ENCODE results near the gene SH2D3C.
A peak's percentile ranks its signal among the peaks of the same experiment; 100 is the strongest.

SH2D3C gene

DNA sequence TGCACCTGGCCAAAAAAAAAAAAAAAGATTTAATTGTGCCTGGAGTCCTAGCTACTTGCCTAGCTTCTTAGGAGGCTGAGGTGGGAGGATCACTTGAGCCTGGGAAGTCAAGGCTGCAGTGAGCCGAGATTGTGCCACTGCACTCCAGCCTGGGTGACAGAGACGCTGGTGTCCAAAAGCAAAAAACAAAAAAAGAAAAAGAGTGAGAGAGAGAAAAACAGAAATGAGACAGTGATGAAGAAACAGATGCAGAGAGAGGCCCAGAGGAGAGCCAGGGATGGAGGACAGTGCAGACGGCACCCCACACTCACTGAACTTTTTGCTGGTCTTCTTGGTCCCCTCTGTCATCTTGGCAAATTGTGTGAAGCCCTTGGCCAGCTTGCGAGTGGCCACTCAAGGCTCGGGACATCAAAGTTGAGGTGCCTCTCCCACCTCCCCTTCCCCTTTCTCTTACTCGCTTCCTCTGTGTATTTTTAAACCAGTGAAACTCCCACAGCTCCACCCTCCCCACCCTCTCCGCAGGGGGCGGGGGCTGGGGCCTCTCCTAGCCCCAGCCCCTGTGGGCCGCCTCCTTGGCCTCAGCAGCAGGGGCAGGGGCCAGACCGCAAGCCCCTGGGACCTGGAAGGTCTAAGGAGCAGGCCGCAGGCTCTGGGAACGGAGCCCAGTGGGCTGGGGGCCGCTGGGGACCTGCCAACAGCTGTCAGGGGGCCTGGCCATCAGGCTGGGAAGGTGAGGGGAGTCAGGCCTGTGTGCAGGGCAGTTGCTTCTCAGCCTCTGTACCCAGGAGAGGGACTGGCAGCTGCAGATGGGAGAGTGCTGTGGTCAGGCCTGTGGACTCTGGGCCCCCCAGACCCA is at the start of gene SH2D3C:
TSS of gene SH2D3C (minus strand) at position 387 of the 856 bp plus-strand sequence. CDS start at position 348, 39 bp downstream.
- no peak for DNase-seq

DNA sequence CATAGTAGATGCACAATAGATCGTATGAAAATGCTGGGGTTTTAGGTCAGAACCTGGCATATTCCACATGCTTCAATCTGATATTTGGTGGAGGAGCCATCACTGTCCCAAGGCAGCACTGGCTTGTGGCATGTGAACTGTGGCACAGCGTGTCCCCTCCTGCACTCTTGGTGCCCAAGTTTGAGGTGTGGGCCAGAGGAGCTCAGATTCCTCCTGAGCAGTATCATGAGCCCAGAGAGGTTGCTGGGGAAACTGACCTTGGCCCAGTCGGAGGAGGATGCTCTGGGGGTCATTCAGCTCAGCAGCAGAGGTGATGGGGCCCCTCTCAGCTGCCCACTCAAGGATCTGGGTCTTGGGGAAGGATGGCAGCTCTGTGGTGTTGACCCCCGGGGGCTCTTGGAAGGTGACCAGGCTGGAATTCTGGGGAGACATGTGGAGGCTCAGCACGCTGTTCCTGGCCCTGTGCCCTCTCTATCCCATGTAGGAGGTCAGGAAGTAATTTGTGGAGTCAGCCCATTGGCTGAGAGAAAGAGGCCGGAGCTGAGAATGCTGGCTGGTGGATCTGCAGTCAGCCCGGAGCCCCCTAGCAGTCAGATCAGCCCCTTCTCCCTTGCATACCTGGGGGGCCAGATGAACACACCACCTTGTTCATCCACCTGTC is 47.9 kb upstream of the SH2D3C start:
- DNase-seq, result no peak

GRCh38 chr9:127825319-127826051 is 47.0 kb upstream of the SH2D3C start:
- peak in 1 of 2 experiments; percentile 69 for DNase-seq

- DNase-seq, result no peak
Measured at GRCh38 chr9:127822108-127822507, 43.6 kb upstream of the SH2D3C start.

DNA sequence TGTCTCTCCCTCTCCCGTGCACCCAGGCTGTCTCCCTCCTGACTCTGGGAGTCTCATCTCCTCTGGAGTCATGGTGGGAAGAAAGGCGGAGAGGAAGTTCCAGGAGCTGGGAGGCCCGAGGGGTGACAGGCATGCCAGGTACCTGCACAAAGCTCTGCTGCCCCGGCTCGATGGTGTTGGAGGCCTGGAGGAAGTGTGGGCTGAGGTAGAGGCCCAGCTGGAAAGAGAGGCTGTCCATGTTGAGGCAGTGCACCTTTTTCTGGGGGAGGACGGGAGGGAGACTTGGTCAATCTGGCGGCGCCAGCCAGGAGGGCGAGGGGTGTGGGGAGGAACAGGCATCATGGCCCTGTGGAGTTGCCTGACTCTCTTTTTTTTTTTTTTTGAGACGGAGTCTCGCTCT is 40.1 kb upstream of the SH2D3C start:
- no peak for DNase-seq

DNA sequence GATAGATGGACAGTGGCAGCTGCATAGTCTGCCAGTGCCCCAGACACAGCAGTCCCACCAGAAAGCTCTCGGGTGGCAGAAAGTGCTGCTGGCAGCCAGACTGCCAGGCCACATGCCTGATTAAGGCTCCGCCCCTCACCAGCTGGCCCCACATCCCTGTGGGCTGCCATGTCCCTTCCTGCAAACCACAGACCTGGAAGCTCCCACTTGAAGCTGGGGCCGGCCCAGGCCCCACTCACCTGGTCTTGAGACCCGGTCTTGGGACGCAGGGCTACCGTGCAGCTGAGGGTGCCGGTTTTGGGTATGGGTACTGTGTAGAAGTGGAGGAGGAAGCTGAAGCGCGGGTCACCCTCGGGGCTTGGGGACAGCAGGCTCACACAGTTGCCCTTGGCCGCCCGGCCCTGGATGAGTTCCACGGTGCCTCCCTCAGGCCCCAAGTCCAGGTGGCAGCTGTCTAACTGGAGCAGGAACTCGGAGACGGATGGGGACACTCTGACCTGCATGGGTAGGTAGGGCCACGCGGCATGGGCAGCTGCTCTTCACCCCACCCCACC is 39.5 kb upstream of the SH2D3C start:
- no peak for DNase-seq

- DNase-seq, result no peak
Measured at GRCh38 chr9:127816728-127817127, 38.3 kb upstream of the SH2D3C start.

- DNase-seq, result no peak
Measured at GRCh38 chr9:127816362-127816725, 37.9 kb upstream of the SH2D3C start.

DNA sequence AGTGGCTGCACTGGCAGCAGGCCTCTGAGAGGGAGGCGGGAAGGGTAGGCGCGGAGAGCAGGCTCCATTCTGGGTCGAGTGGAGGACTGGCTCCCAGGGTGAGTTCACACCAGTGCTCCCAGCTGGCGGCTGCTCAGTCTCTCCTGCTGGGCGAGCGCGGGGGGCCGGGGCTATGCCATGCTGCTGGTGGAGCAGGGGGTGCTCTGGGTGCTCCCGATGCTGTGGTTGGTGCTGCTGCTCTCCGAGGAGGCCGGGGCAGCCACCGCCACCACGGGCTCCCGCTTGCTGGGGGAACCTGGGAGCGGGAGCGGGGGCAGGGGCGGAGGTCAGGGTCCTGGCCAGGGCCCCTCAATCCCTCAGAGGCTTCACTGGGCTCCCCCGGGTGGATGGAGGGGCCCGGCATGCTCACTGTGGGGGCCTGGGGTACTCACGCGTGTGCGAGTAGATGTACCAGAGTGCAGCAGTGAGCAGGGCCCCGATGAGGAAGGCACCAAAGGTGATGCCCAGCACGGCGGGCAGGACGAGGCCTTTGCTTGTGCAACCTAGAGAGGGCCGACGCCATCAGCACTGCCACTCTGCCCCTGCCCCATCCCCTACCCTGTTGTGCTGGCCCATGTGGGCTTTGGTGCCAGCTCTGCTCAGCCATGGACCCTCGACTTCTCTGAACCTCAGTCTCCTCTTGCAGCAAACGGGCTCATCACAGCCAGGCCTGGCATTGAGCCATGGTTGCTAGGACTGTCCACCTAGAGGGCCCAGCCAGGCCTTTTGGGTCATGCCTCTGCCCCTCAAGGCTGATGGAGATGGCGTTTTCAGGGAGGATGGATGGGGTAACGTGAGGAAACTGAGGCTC is 37.3 kb upstream of the SH2D3C start:
- no peak for DNase-seq

- DNase-seq, result no peak
Measured at GRCh38 chr9:127814619-127815511, 36.4 kb upstream of the SH2D3C start.

DNA sequence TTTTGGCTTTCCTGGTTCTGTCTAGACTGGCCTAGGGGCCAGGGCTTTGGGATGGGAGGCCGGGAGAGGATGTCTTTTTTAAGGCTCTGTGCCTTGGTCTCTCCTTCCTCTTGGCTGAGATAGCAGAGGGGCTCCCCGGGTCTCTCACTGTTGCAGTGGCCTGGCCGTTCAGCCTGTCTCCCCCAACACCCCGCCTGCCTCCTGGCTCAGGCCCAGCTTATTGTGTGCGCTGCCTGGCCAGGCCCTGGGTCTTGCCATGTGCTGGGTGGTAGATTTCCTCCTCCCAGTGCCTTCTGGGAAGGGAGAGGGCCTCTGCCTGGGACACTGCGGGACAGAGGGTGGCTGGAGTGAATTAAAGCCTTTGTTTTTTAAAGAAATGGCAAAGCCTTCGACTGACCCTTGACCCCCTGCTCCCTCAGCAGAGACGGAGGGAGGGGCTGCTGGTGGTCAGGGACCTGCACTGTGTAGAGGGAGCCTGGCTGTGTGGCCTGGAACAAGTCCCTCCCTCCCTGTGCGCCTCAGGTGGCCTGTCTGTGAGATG is 35.3 kb upstream of the SH2D3C start:
- no peak for DNase-seq

DNA sequence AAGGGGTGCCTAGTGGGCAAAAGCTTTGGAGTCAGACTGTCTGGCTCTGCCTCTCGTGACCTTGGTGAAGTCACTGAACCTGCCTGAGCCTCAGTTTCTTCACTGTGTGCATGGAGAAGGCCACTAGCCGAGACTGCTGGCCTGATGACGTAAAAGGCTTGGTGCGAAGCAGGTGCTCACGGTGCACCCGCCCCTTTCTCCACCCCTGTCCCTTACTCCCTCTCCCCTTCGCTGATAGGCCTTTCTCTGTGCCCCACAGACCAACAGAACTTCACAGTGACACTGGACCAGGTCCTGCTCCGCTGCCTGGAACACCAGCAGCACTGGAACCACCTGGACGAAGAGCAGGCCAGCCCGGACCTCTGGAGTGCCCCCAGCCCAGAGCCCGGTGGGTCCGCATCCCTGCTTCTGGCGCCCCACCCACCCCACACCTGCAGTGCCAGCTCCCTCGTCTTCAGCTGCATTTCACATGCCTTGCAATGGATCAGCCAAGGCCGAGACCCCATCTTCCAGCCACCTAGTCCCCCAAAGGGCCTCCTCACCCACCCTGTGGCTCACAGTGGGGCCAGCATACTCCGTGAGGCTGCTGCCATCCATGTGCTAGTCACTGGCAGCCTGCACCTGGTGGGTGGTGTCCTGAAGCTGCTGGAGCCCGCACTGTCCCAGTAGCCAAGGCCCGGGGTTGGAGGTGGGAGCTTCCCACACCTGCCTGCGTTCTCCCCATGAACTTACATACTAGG is 34.6 kb upstream of the SH2D3C start:
- no peak for DNase-seq

DNA sequence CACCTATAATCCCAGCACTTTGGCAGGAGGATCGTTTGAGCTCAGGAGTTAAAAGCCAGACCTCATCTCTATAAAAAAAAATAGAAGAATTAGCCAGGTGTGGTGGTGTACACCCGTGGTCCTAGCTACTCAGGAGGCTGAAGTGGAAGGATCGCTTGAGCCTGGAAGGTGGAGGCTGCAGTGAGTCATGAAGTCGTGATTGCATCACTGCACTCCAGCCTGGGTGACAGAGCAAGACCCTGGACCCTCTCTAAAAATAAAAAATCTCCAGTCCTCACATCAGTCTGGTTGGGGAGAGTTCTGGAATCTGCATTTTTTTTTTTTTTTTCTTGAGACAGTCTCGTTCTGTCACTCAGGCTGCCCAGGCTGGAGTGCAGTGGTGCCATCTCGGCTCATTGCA is 33.5 kb upstream of the SH2D3C start:
- no peak for DNase-seq

- no peak for DNase-seq
Measured at GRCh38 chr9:127810378-127811187, 32.1 kb upstream of the SH2D3C start.

GRCh38 chr9:127809540-127810377 is 31.3 kb upstream of the SH2D3C start:
- DNase-seq, result no peak

- no peak for DNase-seq
Measured at GRCh38 chr9:127809002-127809539, 30.6 kb upstream of the SH2D3C start.

DNA sequence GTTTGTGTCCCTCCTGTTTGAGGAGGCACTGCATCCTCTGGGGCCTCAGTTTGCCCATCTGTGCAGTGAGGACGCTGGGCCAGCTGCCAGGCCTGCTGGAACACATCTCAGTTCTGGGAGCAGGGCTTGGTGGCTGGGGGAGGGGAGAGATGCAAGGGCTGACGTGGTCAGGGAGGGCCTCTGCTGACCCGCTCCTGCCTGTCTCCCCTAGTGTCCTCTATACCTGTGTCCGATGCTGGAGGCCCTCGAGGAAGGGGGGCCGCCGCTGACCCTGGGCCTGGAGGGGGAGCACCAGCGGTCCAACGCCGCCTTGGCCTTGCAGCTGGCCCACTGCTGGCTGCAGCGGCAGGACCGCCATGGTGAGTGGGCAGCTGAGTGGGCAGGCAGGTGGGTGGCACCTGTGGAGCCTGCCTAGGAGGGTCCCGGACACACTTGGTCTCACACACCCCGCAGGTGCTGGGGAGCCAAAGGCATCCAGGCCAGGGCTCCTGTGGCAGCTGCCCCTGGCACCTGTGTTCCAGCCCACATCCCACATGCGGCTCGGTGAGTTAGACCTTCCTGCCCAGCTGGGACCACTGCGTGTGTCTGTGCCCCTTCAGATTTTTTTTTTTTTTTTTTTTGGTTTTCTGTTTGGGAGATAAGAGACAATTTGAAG is 30.0 kb upstream of the SH2D3C start:
- no peak for DNase-seq

DNA sequence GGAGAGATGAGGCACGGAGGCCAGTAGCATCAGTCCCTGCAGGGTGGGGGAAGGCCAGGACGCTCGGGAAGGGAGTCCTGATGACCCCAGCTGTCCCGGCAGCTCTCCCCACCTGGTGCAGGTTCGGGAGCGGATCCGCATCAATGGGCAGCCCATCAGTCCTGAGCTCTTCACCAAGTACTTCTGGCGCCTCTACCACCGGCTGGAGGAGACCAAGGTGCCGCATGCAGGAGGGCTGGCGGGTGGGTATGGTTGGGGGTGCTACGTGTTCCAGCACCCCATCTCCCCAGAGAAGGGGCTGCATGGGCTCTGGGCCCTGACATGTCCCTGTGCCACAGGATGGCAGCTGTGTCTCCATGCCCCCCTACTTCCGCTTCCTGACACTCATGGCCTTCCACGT is 28.4 kb upstream of the SH2D3C start:
- no peak for DNase-seq

Data from NCI-H526 (cell line).